Left hindlimb (tissue), 1 donor: Measurements from ENCODE around the gene ZNF484.
"Not testable (repeated sequence)": the region's sequence is repeated elsewhere in the genome, so short reads cannot be mapped to it uniquely, and the experiment has no call there.

Experiments used
- DNase-seq: peaks from one replicate; pipeline ENCODE4 v3.0.0-alpha.2; 2018

ZNF484 gene

DNA sequence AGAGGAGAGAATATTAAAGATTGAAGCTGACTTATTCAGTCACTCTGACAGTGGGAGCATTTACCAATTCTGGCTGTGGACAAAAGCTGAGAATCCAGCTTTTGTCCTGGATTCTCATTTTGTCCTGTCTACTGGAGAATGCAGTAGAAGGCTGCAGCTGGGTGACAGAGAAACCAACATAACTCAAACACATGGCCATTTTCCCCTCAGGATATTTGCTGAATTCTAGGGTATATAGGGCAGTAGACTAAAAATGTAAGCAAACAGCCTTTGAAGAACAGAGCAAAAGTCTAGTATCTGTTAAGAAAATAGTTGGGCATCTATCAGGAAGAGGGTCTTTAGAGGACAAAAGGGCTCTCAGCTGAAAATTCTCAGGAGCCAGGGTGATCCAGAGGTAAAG, 20.6 kb downstream of the ZNF484 start:
- DNase-seq, result no peak

DNA sequence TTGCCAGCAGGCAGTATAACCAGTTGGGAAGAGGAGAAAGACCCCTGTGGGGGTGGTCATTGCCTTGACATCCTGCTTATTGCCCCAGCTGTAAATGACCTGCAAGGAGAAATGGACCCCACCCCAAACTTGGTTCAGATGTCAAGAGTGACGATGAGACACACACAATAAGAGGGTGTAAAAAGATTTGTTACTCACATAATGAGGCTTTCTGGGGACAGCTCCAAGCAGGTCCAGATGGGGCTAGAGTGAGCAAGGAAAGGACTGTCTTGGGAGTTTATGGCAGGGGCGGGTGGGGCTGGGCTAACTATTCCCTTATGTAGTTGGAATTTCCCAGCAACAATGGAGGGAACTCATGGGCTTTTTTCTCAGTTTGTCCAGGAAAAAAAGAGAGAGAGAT, 24.1 kb downstream of the ZNF484 start:
- DNase-seq, result no peak

DNA sequence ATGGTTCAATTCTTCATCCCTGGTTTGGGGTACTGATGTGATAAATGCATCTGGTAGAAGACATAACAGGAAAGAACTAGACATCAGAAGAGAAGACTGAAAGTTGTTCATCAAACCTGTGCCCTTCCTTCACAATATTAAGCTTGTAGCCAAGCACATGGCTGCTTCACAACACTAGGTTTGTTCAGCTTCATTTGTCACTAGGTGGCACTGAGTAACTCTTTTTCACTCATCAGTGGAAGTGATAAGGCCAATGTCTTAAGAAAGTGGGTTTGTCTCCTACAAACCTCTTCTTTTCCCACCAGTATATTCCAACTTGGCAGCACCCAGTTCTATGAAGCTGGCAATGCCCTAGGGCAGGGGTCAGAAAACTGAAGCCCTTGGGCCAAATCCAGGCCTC, 26.9 kb downstream of the ZNF484 start:
- DNase-seq, result no peak

DNA sequence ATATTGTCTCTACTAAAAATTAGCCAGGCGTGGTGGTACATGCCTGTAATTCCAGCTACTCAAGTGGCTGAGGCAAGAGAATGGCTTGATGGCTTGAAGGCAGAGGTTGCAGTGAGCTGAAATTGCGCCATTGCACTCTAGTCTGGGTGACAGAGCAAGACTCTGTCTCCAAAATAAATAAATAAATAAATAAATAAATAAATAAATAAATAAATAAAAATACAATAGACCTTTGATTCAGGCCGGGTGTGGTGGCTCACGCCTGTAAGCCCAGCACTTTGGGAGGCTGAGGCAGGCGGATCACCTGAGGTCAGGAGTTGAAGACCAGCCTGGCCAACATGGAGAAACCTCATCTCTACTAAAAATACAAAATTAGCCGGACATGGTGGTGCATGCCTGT, 29.1 kb downstream of the ZNF484 start:
- not testable (repeated sequence) for DNase-seq

DNA sequence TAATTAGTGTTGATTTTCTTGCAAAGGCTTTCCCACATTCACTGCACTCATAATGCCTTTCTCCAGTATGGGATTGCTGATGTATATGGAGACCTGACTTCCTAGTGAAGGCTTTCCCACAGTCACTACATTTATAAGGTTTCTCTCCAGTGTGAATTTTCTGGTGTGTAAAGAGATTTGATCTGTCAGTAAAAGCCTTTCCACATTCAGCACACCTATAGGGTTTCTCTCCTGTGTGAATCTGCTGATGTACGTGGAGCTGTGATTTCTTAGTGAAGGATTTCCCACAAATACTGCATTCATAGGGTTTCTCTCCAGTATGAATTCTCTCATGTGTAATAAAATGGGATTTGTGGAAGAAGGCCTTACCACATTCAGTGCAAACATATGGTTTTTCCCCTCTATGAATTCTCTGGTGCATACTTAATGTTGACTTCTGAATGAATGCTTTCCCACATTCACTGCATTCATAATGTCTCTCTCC, 31.1 kb downstream of the ZNF484 start:
- DNase-seq, result no peak

DNA sequence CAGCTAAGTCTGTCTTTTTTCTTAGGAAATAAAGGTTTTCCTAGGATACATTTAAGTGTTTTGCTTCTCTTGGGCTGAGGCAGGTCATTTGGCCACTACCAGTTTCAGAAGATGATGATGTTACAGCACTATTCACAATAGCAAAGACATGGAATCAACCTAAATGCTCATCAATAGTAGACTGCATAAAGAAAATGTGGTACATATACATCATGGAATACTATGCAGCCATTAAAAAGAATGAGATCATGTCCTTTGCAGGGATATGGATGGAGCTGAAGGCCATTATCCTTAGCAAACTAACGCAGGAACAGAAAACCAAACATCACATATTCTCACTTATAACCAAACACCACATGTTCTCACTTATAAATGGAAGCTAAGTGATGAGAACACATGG, 39.4 kb downstream of the ZNF484 start:
- not testable (repeated sequence) for DNase-seq

DNA sequence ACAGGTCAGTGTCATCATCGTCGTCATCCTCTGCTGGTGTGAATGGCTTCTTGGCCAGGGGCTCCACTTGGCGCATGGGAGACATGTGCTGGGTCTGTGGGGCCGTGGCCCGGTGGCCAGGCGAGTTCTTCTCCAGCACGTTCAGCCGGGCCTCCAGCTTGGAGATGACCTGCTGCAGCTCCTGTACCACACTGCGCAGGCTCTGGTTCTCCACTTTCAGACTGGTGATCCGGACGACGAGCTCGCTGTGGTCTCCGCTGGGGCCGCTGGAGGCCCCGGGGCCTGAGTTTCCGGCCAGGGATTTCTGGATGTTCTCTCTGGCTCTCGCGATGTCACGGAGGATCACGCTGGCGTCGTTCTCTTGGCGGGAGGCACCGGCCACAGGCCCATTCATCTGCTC, 40.6 kb downstream of the ZNF484 start:
- no peak for DNase-seq

DNA sequence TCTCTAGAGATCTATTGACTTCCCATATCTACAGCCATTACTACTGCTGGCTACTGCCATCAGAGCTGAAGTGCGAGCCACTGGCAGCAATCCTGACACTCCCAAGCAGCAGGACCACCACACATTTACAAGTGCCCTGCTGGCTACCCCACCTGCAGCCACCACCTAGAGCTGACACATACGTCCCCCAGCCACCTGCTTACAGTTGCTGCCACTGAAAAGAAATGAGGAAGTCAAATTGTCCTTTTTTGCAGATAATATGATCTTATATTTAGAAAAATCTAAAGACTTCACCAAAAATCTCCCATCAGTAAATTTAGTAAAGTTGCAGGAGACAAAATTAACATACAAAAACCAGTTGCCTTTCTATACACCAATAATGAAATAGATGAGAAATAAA, 48.4 kb downstream of the ZNF484 start:
- DNase-seq, result no peak

DNA sequence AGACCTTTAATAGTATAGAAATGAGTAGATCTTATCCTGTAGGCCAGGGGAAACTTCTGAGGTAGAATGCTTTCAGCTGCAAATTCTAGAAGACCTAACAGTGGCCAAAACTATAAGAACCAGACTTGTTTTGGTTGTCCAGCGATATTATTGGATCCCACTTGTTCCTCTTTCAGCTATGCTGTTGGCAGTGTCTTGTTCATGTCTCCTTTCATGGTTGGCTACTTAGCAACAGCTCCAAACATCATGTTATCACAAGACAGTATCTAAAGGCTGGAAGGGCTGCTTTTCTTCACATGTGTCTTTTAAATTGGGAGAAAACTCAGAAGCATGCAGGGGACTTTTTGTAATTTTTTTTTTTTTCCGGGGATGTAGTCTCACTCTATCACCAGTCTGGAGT, 52.8 kb downstream of the ZNF484 start:
- DNase-seq, result not testable (repeated sequence)

DNA sequence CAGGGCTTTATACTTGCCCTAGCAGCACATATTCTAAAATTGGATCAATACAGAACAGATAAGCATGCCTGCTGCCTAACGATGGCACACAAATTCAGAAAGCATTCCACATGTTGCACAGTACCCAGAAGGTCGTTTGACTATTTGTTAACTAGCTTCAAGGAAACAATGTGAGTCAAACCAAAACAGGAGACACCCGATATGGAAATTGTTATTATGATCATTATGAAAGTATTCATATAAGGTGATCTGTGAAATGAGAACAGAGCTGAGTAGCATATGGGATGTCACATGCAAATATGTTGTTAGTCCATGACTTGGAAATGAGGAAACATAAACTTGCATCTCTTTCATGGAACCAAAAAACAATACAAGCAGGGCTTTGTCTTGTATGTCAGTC, 56.9 kb downstream of the ZNF484 start:
- no peak for DNase-seq

DNA sequence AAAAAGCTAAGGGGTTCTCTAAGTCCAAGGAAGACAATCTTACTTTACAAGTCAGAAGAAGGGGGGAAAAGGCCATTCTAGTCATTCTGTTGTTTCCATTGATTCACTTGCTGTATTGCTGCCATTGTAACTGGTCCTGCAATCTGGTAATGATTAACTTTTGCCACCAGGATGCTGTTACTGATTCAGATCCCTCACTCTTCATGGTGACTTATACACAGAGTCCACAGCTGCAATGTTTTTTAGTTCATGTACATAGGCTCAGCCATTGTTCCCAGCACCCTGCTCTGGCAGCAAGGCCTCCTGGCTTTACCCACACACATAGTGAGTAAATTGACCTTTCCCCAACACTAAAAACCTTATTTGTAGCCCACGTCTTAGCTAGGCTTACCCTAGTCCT, 57.9 kb downstream of the ZNF484 start:
- not testable (repeated sequence) for DNase-seq

DNA sequence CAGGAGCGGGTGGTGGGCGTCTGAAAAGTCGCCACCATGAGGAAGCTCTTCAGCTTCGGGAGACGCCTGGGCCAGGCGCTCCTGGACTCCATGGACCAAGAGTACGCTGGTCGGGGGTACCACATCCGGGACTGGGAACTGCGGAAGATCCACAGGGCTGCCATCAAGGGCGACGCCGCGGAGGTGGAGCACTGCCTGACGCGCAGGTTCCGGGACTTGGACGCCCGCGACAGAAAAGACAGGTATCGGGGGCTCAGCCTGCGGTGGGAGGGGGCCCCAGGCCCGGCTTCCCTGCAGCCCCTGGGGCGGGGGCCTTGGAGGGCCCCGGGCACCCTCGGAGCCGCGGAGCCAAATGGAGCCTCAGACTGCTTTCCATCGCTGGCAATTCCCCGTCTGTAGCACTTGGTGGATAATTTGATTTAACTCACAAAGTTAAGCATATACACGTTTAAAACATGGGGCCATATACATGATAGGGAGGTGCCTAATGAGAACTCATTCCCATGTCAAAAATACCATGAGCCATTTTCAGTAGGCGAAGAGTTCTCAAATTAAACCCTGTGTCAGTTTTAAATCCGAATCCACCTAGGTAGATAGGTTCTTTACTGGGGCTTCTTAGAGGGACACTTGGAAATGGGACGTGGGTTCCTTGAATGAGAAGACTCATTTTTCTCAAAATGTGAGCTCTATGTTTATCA, 68.1 kb downstream of the ZNF484 start:
- not testable (repeated sequence) for DNase-seq

DNA sequence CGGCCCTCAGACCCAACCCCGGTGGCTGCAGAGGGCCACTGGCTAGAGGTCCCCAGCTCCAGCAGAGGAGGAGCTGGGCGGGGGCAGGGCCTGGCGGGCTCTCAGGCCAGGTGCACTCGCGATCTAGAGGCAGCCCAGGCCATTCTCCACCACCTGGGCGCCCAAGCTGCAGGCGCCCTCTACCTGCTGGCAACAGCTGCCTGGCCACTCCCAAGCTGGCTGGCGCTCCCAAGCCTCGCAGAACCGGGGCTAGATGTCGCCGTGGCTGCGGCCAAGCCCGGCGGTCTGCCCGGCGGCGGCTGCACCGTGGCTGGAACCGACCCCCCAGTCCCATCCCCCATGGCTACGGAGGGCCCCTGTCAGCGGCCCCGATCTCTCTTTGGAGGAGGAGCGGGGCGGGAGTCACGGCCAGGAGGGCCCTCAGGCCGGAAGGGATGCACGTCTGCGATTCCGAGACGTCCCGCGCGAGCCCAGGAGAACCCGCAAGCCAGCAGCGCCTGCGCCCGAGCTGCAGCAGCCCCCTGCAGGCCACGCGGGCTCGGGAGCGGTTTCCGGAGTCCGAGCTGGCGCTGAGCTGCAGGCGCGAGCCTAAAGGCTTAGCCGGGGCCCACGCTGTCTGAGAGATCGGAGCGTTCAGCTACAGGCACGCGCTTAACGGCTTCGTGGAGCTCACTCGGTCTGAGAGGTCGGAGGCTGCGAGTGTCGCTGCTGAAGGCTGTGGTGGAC, 68.9 kb downstream of the ZNF484 start:
- DNase-seq, result peak; percentile 81

DNA sequence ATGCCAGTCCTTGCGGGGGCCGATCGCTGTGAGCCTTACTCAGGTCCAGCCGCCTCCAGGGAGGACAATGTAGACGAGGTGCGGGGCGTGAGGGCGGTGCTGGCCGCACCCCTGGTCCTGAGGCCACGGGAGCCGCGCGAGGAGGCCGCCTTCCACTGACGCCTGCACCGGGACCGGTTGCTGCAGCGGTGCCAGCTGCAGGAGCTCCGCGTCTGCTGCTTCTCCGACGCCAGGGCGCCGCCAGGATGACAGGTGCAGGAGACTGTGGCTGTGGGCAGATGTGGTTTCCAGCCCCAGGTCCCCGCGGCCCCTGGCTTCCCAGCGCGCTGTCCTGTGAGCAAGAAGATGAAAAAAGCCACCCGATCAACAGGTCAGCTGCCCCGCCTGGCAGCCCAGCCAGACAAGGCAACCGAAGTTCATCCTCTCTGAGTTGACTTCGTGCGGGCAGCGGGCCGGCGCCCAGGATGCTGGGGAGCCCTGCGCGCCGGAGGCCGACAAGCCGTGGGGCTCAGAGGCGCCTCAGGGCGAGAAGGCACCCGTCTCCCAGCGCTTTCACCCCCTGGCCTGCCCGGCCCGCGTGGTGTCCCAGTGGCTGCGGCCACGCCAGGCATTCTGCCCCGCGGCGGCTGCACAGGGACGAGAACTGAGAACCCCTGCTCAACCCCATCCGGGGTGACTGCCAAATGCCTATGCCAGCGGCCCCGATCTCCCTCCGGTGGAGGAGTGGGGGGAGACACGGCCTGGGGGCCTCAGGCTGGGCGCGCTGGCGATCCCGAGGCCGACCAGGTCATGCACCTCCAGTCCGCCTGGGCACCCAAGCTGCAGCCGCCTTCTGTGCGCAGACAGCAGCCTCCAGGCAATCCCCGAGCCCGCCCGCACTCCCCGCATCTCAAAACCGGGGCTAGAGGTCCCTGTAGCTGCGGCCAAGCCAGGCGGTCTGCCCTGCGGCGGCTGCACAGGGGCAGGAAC, 69.8 kb downstream of the ZNF484 start:
- DNase-seq, result no peak

DNA sequence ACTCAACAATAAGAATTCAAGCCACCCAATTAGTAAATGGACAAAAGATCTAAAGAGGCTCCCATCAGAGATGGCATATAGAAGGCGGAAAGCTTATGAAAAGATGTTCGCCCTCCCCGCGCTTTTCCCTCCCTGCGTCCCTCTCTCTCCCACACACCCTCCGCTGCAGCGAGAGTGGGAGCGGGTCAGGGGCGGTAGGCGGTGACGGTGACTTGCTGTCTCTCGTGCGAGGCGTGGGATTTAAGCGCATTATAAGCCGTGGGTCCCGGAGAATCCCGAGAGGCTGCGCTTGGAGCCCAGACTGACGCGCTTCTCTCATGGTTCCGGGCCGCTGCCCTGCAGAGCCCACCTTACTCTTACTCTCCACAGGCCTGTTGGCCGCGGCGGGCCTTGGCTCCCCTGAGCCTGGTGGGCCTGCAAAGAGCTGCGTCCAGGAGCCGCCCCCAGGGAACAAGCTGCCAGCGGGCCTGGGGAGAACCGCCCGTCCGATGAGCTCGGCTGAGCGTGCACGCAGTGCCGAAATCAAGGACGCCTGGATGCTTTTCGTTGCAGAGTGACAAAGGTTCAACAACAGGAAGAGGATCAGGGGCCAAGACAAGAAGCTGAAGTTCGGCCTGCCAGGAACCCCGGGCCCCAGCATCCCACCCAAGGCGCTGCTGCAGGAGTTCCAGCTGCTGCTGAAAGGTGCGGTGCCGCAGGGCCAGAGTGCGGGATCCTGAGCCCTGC, 70.6 kb downstream of the ZNF484 start:
- no peak for DNase-seq

DNA sequence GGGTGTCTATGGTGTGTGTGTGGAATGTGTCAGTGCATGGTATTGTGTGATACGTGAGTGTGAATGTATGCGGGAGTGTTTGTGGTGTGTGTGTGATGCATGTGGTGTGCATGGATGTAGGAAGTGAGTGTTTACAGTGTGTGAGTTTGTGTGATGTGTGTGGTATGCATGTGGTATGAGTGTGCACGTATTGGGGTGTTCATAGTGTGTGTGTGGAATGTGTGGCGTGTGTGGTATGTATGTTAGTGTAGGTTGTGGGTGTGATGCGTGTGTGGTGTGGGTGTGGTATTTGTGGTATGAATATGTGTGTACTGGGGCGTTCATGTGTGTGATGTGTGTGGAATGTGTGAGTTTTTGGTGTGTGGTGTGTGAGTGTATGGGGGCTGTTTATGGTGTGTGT, 73.1 kb downstream of the ZNF484 start:
- no peak for DNase-seq

DNA sequence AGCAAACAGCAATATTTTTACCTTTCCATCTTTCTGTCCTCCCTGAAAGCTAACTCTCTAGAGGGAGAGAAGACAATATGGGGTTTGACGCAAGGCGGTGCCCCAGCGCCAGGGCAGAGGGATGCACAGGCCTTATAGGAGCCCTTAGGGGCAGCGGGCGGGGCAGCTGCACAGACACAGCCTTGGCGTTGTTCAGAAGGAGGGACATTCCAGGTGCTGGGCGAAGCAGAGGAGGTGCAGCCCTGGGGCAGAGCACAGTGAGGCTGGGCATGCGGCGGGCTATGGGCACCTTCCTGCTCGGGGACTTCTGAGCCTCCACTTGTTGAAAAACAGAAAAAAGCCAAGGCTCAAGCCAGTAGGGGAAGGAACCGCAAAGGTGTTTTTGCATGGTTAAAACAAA, 79.5 kb downstream of the ZNF484 start:
- no peak for DNase-seq

DNA sequence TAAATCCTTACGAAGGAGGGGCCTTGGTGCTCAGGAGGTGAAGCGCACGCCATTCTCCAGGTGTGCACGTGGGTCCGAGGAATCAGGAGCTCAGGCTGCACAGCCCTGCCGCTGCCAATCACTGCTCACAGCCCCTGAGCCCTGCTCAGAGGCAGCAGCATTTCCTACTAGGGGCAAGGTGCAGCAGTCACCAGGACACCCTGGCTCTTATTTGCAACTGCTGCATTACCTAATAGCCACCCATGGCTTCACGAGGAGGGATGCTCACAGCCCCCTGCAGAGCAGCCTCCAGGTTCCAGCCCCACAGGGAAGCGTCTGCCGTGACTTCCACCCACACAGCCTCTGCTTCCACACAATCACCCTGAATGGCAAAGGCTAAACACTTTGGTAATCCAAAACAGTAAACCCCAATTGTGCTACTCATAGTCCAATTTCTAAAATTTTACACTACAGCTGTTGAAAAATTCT, 81.5 kb downstream of the ZNF484 start:
- not testable (repeated sequence) for DNase-seq

DNA sequence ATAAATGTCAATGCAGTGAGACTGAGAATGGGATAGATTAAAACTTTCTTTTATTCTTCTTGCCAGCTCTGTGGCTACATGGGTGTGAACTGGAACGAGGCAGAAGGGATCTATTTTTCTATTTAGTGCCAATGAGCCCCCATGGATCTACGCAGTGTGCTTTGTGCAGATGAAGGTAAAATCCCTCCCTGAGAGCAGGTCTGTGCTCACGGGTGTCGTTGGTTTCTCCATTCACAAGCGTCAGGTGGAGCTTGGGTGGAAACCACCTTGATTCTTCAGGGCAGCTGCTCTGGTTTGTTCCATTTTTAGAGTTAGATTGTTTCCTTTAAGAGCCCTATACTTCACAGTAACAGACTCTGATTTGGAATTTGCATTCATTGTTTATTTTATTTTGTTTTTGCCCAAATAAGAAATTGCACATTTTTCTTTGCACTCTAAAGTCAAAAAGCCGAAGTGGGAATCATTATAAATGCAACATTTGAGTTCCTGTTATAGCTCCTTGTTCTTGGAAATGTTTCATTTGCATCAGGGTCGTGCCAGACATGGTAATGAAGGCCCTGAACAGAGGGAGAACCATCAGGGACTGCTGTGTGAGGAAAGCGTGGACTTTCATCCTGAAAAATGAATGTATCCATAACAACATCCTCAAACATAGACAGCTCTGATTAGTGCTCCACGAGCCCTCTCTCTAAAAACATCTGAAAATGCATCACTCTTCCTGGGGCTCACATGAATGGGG, 82.1 kb downstream of the ZNF484 start:
- no peak for DNase-seq
